Embryonic facial prominence (tissue), 1 donor: Measurements from ENCODE around the gene WNK2.
"Not testable (repeated sequence)": the region's sequence is repeated elsewhere in the genome, so short reads cannot be mapped to it uniquely, and the experiment has no call there.

Source experiments
- DNase-seq: peaks from one replicate; pipeline ENCODE4 v3.0.0-alpha.2; 2016; ENCODE audit errors: extremely low spot score

WNK2 gene

DNA sequence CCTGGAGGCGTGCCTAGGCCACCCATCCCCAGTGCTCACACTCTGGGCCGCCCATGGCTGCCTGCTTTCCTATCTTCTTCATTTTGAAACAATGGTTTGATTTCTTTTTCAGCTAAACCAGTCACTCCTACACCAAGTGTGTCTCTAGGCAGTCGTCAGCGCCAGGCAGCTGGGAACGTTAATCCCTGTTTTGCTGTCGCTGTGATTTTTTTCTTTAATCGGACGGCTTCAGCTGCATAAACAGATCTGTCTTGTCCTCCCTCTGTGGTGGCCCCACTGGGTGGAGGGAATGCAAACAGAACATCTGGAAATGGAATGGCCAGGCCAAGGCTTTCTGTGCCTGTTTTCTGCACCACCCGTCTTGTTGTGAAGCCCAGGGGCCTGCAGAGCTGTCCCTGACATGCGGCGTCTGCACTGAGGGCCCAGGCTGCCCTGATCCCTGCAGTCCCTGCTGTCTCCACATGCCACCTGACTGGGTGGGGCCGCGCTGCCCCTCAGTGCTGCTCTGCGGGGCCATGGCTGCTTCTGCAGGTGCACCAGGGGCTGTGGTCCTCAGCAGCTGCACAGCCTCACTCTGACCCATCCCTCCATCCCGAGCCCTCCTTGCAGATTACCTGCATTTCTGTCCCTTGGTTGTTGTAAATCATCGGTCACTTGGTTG, 51.5 kb downstream of the WNK2 start:
- DNase-seq: no peak

DNA sequence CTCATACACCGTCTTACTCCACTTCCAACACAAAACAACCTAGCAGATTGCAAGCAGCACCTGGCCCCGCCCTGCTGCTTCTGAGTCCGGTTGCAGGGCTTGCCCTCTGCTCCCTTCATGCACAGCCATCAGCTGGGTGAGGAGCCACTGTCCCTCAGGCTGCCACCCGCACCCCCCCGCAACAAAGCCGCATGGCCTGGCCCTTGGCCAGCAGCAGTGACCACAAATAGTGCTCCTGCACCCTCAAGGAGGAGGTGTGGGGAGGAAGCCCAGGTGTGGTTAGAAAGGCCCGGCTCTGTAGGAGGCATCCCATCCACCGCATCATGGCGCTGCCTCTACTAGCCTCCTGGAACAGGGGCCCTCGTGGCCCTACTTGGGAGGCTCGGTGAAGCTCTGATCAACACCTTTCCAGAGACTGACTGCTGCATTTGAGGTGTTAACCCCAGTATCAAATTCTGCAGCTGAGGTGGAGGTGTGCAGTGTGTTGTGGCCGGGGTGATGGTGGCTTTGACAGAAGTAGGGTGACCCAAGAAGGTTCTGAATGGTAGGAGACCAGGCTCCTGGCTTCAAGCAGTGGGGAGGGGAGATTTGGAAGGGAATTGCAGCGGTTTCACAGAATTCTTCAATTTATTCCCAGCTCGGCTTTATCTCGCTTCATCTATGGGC, 52.7 kb downstream of the WNK2 start:
- DNase-seq: no peak

DNA sequence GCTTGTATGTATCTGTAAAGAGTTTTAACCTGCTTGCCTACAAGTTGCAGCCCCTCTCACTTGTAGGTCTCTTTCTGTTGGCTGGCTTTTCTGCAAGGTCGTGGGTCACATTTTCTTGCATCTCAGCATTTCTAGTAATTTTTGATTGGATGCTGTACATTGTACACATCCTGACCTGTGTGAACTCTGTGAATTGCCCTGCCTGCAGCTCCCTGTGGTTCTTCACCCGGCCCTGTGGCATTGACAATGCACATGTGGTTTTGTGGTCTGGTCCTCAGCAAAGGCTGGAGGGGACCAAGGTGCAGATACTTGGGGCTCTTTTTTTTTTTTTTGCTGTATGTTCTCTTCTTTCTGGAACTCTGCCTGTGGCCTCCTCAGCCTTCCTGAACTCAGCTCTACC, 53.6 kb downstream of the WNK2 start:
- DNase-seq: no peak

DNA sequence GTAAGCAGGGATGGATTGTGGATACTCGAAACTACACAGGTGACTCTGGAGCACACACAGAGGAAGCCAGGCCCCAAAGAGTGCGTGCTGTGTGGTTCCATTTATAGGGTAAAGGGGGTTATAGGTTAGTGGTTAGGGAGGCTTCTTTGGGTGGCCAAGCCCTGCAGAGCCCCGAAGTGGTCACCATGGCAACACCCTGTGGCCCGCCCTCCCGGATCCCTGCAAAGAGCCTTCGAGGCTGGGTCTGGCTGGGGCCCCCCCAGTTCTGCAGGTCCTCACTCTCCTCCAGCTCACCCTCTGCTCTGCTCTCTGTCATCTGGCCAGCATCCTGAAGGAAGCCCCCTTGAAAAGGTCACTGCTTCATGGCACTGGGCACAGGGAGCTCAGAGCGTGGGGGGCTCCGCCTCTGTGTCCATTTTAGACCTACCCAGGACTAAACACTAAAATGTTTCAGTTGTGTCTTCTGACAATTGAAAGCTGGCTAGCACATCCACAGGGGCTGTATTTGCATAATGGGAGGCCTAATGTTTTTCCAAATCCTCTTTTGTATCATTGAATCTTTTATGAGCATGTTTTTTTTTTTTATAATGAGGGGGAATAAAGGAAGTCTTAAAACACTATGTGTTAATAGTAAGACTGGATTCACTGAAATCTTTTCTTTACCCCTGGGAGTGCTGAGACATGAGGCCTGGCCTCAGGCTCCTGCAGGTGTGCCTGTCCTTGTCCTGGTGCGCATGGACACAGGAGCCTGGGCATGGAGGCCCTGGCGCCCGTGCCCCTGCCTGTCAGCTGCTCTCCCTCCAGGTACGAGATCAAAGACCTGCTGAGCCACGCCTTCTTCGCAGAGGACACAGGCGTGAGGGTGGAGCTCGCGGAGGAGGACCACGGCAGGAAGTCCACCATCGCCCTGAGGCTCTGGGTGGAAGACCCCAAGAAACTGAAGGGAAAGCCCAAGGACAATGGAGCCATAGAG, 55.3 kb downstream of the WNK2 start:
- DNase-seq: no peak

DNA sequence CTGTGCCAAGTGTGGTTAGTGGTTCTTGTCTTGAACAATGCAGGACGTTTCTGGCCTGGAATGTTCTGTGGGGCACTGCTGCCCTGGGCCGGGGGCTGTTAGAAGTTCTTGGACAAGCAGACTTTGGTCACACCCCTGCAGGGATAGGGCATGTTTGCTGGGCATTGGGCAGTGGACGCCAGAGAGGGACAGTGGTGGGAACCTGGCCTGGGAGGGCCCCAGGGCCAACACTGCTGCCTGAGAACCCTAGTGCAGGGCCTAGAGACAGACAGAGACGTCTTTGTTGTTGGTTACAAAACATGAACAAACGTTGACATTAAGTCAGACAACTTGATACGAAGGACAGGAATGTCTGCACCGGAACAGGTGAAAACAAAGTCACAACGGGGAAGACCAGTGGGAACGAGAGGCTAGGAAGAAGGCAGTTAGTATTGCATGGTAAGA, 57.0 kb downstream of the WNK2 start:
- DNase-seq: no peak

DNA sequence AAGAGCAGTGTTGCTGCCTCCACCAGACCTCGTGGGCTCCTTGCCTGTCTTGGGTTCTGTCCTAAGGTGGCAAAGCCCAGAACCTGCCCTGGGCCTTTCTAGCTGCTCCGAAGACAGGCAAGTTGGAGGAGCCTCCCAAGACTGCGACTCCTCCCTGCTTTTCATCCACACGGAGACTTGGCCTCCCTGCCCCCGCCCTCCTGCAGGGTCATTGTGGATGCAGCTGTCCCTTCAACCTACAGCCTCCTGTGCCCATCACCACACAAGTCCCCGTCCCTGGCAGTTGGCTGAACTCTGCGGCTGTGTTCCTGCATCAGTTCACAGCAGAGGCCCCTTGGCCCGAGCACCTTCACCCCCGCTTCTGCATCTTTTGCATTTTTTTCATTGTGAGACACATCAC, 59.2 kb downstream of the WNK2 start:
- DNase-seq: no peak

DNA sequence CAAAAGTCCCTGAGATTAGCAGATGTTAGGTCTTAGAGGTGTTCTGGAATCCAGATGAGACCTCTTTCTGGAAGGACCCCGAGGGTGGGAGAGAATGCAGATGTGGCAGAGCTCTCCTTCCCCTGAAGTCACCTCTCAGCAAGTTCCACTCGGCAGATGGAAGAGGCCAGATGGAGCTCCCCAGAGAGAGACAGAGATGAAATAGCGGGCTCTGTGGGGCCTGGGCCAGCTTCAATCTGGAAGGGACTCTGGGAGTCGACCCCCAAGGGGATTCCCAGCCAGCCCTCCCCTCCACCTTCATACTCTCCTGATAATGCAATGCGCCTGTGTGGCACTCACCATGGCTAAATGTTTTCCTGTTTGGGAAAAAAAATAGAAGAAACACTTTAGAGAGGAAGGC, 60.2 kb downstream of the WNK2 start:
- DNase-seq: no peak

DNA sequence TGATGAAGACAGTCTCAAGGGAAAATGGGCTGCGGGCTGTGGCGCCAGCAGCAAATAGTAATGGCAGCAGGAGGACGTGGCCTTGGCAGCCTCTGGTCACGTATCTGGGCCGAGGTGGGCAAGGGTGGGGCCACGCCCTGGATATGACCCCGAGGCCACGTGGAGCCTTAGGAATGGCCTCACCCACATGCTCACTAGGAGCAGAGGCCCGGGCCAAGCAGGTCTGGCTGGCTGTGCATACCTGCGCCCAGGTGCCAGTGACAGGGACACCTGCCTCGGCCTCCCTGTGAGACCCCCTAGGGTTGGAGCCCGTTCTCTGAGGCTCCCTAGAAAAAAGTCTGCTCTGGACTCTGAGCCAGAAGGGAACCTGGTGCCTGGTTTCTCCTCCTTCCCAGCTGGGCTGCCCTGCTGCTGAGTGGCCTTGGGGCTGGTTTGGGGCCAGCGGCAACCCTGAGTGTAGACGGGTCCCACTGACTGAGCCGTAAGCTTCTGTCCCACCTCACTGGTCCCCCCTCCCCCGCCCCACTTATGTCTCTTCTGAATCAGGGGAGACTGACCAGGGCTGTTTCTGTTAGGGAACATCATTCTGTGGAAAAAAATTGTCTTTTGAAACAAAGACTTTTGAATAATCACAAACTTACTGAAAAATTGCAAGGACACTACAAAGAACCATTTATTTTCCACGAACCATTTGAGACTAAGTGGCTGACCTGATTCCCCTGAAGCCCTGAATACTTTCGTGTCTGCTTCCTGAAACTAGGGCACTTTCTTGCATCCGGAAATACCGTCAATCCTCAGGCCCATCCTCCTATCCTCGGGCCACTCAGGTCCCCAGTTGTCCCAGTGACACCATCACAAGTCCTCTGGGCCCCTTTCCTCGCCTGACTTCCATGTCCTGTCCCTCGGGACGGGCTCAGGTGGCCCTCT, 60.8 kb downstream of the WNK2 start:
- DNase-seq: no peak

DNA sequence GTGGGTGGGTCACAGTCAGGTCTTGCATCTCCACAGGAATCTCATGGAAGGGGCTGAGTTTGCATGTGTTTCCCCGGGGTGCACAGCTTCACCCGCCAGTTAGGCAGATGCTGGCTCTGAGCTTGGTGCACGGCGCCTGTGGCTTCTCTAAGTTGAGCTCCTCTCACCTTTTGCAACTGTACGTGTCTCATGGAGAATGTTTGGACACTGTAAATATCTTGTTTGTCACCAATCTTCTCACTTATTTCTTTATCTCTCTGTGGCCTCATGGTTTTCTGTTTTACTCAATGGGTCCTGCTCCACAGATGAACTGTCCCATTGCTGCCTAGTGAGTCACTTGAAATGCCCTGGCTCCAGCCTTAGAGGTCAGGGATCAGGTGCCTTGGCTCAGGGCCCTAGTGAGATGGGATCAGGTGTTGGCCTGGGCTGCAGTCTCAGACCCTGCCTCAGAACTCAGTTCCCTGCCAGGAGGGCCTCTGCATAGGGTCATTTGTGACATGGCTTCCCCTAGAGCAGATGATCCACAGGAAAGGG, 61.6 kb downstream of the WNK2 start:
- DNase-seq: no peak

DNA sequence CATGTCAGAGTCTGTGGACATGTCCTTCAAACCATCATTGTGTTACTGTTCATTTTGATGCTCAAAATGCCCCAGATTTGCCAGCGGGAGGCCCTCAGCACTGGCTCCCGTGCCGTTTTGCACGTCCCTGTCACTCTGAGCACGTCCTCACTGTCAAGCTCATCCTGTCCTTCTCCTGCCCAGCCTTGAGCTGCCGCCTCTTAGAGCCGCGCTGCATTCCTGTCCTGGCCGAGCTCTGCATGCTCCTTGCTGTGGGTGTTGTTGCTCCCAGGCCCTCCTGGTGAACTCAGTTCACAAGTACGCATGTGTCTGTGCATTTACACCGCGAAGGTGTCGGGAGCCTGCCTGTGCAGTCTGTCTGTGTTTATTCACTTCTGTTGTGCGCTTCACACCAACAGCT, 62.2 kb downstream of the WNK2 start:
- DNase-seq: no peak

DNA sequence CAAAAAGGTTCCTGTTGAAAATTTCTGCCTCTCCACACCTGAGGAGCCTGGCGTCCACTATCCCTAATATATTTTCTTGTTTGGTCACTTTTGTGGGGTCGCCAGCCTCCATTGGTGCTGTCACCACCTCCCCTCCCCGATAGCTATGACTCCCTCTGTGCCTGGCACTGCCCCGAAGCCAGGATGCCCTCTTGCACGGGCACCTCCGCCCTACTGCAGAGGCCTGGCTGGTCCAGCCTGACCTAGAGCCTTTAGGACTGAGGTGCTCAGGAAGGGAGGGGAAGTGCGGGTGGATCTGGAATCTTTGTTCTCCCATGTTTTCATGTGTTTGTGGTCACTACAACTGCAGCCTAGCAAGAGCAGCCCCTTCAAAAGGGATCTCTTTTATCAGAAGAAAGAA, 62.6 kb downstream of the WNK2 start:
- DNase-seq: no peak

DNA sequence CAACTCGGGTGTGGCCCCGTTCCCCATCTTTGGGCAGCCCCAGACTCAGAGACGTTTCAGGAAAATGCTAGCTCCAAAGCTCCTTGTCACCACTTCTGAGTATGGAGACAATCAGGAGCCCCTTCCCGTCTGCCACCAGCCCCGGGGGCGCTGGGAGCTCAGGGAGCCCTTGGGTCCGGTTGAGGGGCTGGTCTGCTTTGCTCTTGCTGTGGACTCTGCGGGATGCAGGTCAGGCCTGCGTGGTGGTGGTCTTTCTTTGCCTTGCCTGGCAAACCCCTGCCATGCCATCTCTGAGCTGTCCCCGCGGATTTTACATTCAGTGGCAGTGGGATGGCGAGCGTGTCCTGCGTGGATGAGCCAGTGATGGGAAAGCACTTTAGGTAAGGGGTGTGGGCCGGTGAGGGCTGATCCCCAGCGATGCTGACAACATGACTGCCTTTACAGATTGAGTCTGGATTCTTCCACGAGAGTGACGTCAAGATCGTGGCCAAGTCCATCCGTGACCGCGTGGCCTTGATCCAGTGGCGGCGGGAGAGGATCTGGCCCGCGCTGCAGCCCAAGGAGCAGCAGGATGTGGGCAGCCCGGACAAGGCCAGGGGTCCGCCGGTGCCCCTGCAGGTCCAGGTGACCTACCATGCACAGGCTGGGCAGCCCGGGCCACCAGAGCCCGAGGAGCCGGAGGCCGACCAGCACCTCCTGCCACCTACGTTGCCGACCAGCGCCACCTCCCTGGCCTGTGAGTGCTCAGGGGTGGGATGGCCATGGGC, 63.3 kb downstream of the WNK2 start:
- no peak for DNase-seq

DNA sequence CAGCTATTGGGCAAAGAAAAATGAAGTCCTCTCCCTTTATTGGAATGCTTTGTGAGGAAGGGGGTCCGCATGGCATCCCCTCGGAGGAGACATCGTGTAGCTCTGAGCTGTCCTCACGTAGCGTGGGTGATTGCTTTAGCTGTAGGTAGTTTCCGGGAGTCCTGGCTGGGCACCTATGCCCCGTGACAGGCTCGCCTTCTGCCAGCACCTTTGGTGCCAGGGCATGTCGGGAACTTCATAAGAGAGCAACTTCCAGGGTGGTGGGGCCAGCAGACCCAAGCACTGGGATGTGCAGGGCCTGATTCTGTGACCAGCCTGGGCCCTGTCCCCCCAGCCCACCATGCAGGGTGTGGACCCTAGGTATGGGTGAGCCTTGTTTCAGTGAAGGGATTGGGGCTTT, 64.0 kb downstream of the WNK2 start:
- DNase-seq: no peak

DNA sequence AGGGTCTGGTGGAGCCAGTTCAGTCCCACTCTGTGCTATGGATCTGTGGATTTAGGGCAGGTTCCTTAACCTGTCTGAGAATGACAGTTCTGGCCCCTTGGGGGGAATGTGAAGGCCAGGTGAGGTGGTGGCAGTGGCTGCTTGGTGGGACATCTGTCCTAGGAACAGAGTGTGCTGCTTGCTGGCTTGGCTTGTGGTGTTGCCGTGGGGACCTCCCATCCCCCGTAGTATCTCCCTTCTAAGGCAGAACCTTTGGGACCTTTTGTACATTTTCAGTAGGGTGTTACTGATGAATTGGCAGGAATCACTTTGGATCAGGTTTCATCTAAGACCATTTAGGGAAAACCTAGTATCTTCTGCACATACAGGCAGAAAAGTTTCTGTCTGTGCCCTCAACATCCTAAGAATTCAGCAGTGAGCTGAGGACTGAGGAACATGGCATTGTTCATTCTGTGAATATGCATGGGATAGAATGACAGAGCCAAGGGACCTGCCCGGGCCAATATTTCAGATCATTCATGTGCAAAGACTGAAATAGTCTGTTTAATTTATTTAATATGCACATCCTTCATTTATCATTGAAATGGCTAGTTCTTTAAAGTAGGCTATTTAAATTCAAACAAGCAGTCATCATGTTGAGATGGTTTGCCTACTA, 64.6 kb downstream of the WNK2 start:
- no peak for DNase-seq

DNA sequence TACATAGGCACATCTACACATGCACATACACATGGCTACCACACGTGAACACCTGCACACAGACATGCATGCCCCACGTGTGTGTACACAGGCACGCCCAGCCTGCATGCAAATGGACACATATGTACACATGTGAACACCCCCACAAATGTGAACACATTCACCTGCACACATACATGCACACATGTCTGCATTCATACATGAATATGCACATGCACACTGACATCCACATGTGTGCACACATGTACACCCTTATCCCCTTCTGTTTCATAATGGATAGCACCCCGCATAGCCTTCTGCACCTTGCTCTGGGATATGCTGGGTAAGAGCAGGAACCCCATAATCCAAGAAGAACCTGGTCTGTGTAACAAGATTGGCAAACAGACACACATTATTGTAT, 66.2 kb downstream of the WNK2 start:
- DNase-seq: no peak

DNA sequence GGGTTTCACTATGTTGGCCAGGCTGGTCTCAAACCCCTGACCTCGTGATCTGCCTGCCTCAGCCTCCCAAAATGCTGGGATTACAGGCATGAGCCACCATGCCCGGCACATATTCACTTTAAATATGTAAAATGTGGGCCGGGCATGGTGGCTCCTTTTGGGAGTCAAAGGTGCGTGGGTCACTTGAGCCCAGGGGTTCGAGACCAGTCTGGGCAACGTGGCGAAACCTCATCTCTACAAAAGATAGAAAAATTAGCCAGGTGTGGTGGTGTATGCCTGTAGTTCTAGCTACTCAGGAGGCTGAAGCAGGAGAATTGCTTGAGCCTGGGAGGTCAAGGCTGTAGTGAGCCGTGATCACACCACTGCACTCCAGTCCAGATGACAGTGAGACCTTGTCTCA, 67.4 kb downstream of the WNK2 start:
- DNase-seq: not testable (repeated sequence)

DNA sequence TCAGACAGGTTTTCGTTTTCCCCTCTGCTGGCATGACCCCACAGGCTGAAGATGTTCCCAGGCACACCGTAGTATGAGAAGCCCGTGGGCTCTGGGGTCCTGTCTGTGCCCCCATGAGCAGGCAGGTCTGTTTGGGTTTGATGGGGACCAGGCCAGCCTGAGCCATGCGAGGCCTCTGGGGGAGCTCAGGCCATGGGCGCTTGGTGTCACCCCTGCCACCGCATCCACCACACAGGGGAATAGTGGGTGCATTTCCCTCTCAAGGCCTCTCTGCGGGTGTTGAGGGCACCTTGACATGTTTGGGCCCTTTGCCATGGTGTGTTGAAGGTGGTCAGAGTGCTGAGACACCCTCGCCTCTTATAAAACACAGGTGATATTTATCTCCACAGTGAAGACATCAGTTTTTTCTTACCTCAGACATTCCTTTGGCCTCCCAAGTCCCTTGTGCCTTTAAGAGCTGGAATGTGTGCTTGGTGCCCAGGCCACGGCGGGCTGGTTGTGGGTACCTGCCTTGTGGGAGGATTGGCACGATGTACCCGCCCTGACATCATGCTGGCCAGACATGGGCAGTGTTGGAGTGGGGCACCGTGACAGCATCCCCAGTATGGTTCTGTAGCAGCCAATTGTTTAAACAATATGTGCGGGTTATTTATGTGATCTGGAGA, 68.3 kb downstream of the WNK2 start:
- DNase-seq: no peak

DNA sequence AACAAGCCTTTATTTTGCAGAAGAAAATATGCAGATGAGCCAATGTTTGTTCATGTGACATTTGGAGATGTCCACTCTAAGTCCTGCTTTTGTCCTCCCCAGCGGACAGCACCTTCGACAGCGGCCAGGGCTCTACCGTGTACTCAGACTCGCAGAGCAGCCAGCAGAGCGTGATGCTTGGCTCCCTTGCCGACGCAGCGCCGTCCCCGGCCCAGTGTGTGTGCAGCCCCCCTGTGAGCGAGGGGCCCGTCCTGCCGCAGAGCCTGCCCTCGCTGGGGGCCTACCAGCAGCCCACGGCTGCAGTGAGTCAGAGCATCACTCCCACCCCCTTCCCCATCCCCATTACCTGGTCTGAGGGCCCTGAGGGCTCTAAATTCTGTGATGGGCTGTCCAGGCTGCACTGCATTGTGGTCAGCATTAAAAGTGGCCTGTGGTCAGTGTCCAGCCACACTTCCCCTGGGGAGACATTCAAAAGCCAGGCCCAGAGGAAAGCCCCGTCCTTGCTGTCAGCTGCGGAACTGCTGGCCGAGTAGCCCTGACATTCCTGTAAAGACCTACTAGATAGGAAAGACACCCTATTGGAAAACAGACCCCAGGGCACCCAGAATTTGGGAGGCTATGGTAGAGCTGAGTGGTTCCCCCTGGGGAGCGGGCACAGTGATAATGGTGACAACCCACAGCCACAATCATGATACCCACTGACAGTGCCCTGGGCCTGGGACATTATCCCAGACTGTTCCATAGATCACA, 69.0 kb downstream of the WNK2 start:
- DNase-seq: no peak

DNA sequence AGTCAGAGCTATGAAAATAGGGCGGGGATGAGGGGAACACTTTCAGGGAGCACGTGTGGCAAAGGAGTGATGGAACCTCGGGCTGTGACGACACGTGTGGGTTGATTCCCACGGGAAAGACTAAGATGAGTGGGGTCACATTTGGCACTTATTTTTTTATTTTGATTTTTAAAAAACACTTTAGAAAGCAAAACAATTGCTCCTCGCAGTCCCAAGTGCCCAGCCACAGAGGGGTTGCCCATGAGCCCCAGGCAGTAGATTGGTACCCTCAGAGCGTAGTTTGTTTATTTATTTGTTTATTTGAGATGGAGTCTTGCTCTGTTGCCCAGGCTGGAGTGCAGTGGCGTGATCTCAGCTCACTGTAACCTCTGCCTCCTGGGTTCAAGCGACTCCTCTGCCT, 69.7 kb downstream of the WNK2 start:
- DNase-seq: no peak
